Tibial nerve (tissue), 4 donors: Measurements from ENCODE around the gene PEX14. TPM values are rescaled to one million over a fixed set of nuclear protein-coding genes. Genes with fewer than 3 reads are reported as not detected.

Experiments used
- DNase-seq, 2 donors: peaks; one replicate each; pipeline ENCODE4 v3.0.0-alpha.2; 2019; ENCODE audit warnings: low spot score in 2 of 2
- H3K27ac ChIP-seq, 4 donors: fragments of 200-600 bp; sonication (generic) in 3 of 4; one replicate each; pipeline ENCODE4 v1.5.1; 2017 to 2019; ENCODE audit warnings: mild to moderate bottlenecking in 1 of 4
- H3K27me3 ChIP-seq, 2 donors: fragments of 200-600 bp; sonication (generic) in 1 of 2; one replicate each; pipeline versions ENCODE4 v1.5.1 to v1.6.0; 2017 to 2019
- H3K36me3 ChIP-seq, 3 donors: fragments of 200-600 bp; sonication (generic); one replicate each; pipeline ENCODE4 v1.5.1; 2018 to 2019
- H3K4me1 ChIP-seq, 4 donors: fragments of 200-600 bp; sonication (generic) in 3 of 4; one replicate each; pipeline ENCODE4 v1.5.1; 2017 to 2019
- H3K4me3 ChIP-seq, 4 donors: fragments of 200-600 bp; sonication (generic) in 3 of 4; one replicate each; pipeline ENCODE4 v1.5.1; 2017 to 2019; ENCODE audit warnings: mild to moderate bottlenecking in 1 of 4, moderate library complexity in 1 of 4
- H3K9me3 ChIP-seq, 4 donors: fragments of 200-600 bp; sonication (generic) in 3 of 4; one replicate each; pipeline ENCODE4 v1.5.1; 2017 to 2019
- CTCF ChIP-seq, 5 experiments: fragments of 200-600 bp in 3 of 5; fragments of 450-650 bp in 2 of 5; sonication (generic) in 3 of 5; IDR thresholded peaks; one replicate each; pipeline ENCODE4 v1.5.1; 2016 to 2019; ENCODE audit warnings: antibody characterized with exemption in 5 of 5, mild to moderate bottlenecking in 3 of 5, moderate library complexity in 2 of 5
- EP300 ChIP-seq, 2 donors: sonication (generic); formaldehyde crosslinking; IDR thresholded peaks; one replicate each; pipeline ENCODE4 v1.6.1; 2017; ENCODE audit warnings: antibody characterized with exemption in 2 of 2, mild to moderate bottlenecking in 1 of 2
- POLR2A ChIP-seq, 2 donors: fragments of 450-650 bp; IDR thresholded peaks; one replicate each; pipeline ENCODE4 v1.6.1; 2017; ENCODE audit warnings: antibody characterized with exemption in 2 of 2, mild to moderate bottlenecking in 2 of 2, moderate library complexity in 2 of 2
- WGBS, 2 donors: methylation state at CpG; one replicate each; pipeline ENCODE4 v1.1.5; 2018; 5-methylcytosine and 5-hydroxymethylcytosine counted together
- total RNA-seq, 4 donors: library from RNA; depleted of rRNA; stranded (reverse); fragments of >200 nt; gene quantifications; one replicate each; pipeline ENCODE4 v1.1.0, GENCODE V29; 2016

The PEX14 gene
- total RNA-seq, 4 donors from 2014 or later = 14.4 to 21.8 (median 18.2) TPM

- no peak for TF ChIP-seq POLR2A (IDR thresholded peaks at IDR 0.05)
- TF ChIP-seq EP300 (IDR thresholded peaks at IDR 0.05) = no peak
- TF ChIP-seq CTCF (IDR thresholded peaks at IDR 0.05) = no peak
- H3K27ac ChIP-seq = no peak overlapping the region
- no peak overlapping the region for H3K4me3 ChIP-seq
- no peaks in the 10 kb centered on the region for H3K9me3 ChIP-seq
- peaks cover 0 to 20% (median 0%) of the 10 kb centered on the region in 3 donors for H3K36me3 ChIP-seq
- DNase-seq = no peak
- H3K4me1 ChIP-seq = peaks cover 0 to 8% (median 4%) of the 10 kb centered on the region in 4 donors
- 70 to 82% methylated on average over 11 to 18 of the region's 19 CpGs for WGBS, 2 donors
- no peaks in the 10 kb centered on the region for H3K27me3 ChIP-seq
These were observed 183.8 kb downstream of the PEX14 start for GRCh38 chr1:10658396-10659066.

GRCh38 chr1:10659218-10659617 lies 184.5 kb downstream of the PEX14 start:
- Histone ChIP-seq H3K36me3 (peaks cover 0 to 13% (median 0%) of the 10 kb centered on the region in 3 donors), H3K4me3 (no peak overlapping the region), H3K27me3 (no peaks in the 10 kb centered on the region), H3K9me3 (no peaks in the 10 kb centered on the region), H3K27ac (no peak overlapping the region), H3K4me1 (peaks cover 0 to 15% (median 4%) of the 10 kb centered on the region in 4 donors)
- WGBS, 2 donors = 90 to 92% methylated on average over 17 to 18 of the region's 18 CpGs
- TF ChIP-seq EP300 (IDR thresholded peaks at IDR 0.05) = no peak
- TF ChIP-seq CTCF (IDR thresholded peaks at IDR 0.05) = no peak
- TF ChIP-seq POLR2A (IDR thresholded peaks at IDR 0.05) = no peak
- DNase-seq = no peak

DNA sequence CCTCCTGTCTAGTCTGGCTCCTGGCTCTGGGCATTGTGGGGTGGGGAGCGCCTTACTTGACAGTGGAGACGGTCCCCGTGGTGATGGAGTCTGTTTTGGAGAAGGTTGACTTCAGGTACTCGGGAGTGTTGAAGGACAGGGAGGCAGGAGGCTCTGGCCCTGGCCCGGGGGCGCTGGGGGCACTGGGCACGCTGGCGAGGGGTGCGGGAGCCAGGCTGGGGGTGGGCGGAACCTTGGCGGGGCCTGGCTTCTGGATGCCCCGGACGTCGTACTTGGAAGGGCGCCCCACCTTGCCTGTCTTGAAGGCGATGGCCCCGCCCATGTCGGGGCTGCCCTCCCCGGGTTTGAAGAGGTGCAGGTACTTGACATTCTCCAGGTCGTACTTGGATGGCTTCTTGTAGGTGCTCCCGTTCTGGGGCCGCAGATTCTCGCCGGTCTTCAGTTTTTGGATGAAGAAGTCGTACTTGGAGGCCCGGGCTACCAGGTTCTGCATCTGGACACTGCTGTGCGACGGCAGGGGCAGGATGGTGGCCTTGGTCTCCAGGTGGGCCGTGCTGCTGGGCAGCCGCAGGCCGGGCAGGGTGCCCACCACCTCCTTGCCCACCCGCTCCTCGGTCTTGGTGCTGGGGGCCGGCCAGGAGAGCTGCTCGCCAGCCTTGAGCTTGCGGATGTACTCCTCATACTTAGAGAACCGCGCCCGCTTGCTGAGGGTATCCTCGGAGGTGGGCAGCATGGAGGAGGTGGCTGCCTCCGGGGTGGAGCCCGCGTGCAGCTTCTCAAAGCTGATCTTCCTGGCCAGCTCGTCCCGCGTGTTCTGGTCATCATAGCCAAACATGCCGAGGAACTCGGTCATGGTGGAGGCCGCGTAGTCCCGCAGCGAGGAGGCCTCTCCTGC lies 185.1 kb downstream of the PEX14 start:
- Histone ChIP-seq H3K36me3 (peaks cover 0 to 12% (median 0%) of the 10 kb centered on the region in 3 donors), H3K4me3 (no peak overlapping the region), H3K9me3 (no peaks in the 10 kb centered on the region), H3K4me1 (peaks cover 0 to 18% (median 4%) of the 10 kb centered on the region in 4 donors), H3K27ac (no peak overlapping the region), H3K27me3 (peaks cover 0 to under 1% of the 10 kb centered on the region in 2 donors)
- 92 to 95% methylated on average over 32 to 52 of the region's 52 CpGs for WGBS, 2 donors
- no peak for TF ChIP-seq EP300 (IDR thresholded peaks at IDR 0.05)
- TF ChIP-seq CTCF (IDR thresholded peaks at IDR 0.05) = no peak
- no peak for TF ChIP-seq POLR2A (IDR thresholded peaks at IDR 0.05)
- no peak for DNase-seq

DNA sequence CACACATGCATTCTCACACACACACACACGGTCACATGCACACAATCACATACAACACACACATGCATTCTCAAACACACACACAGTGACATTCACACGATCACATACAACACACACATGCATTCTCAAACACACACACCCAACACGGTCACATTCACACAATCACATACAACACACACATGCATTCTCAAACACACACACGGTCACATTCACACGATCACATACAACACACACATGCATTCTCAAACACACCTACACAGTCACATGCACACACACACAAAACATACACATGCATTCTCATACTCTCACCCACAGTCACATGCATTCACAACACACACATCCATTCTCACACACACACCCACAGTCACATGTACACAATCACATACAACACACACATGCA lies 186.7 kb downstream of the PEX14 start:
- no peak for DNase-seq
- Histone ChIP-seq H3K9me3 (no peaks in the 10 kb centered on the region), H3K27ac (no peak overlapping the region), H3K36me3 (peaks cover 0 to 12% (median 0%) of the 10 kb centered on the region in 3 donors), H3K4me3 (no peak overlapping the region), H3K4me1 (peaks cover 0 to 18% (median 4%) of the 10 kb centered on the region in 4 donors), H3K27me3 (peaks cover 0 to 3% of the 10 kb centered on the region in 2 donors)
- TF ChIP-seq EP300 (IDR thresholded peaks at IDR 0.05) (no peak), POLR2A (IDR thresholded peaks at IDR 0.05) (no peak), CTCF (IDR thresholded peaks at IDR 0.05) (no peak)
- 91 to 94% methylated on average over 5 of the region's 5 CpGs for WGBS, 2 donors
